Measurements from ENCODE around the gene ZNF483.
"Not testable (repeated sequence)": the region's sequence is repeated elsewhere in the genome, so short reads cannot be mapped to it uniquely, and the experiment has no call there.

The ZNF483 gene

GRCh38 chr9:111548623-111549022, 23.6 kb downstream of the ZNF483 start:
- no peak for DNase-seq

DNA sequence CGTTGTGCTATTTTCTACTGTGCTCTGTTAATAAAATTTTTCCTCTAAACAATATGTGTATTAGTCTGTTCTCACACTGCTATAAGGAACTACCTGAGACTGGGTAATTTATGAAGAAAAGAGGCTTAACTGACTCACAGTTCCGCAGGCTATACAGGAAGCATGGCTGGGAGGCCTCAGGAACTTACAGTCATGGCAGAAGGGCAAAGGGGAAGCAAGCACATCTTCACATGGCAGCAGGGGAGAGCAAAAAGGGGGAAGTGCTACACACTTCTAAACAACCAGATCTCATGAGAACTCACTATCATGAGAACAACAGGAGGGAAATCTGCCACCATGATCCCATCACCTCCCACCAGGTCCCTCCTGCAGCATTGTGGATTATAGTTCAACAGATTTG, 30.4 kb downstream of the ZNF483 start:
- DNase-seq, result not testable (repeated sequence)

GRCh38 chr9:111559000-111559610, 34.1 kb downstream of the ZNF483 start:
- DNase-seq, result no peak

DNA sequence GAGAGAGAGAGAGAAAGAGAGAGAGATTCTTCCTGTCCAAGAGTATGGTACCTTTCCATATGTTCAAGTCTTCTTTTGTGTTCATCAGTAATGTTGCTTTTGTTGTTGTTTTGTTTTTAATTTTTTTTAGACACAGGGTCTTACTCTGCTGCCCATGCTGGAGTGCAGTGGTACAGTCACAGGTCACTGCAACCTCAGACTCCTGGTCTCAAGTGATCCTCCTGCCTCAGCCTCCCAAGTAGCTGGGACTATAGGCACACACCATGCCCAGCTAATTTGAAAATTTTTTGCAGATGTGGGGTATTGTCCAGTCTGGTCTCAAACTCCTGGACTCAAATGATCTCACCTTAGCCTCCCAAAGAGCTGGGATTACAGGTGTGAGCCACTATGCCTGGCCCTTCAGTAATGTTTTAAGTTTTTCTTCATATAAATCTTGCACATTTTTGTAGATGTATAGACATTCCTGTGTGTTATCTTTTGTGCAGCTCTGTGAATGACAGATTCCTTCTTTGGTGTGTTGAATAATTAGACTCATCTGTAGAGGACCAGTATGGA, 36.3 kb downstream of the ZNF483 start:
- DNase-seq, result no peak

- no peak for DNase-seq
Measured at GRCh38 chr9:111566234-111566633, 41.3 kb downstream of the ZNF483 start.

- DNase-seq, result not testable (repeated sequence)
Measured at GRCh38 chr9:111568127-111568526, 43.1 kb downstream of the ZNF483 start.

- no peak for DNase-seq
Measured at GRCh38 chr9:111572950-111573604, 48.1 kb downstream of the ZNF483 start.

DNA sequence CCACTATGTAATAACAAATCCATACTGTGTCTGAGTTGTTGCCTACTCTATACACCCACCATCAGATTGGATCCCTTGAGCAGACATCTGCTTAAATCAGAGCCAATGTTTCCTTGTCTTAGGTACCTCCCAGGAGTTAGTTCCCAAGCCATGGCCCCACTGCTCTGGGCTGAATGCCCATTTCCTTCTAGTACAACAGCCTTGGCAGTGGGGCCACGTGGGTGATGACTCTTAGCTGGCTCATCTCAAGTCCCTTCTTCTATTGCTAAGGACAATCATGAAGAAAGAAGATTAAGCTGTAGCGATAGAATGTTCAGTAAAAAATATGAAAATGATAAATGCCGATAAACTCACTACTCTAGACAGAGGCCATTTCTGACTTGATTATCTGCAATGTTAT, 57.9 kb downstream of the ZNF483 start:
- no peak for DNase-seq

- DNase-seq, result no peak
Measured at GRCh38 chr9:111586378-111586777, 61.4 kb downstream of the ZNF483 start.

DNA sequence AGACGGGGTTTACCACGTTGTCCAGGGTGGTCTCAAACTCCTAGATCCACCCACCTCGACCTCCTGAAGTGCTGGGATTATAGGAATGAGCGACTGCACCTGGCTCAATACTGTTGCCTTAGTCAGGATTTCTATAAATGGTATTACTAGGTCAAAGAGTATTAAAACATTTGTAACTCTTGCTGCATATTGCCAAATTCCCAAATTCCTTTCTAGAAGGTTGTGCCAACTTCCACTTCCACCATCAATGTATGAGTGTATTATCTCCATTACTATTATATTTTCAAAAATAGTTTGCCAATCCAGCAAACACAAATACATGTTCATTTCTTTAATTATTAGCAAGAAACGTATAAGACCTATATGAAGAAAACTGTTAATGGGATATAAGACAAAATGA, 63.9 kb downstream of the ZNF483 start:
- no peak for DNase-seq

GRCh38 chr9:111597852-111598732, 73.1 kb downstream of the ZNF483 start:
- DNase-seq, result no peak

GRCh38 chr9:111598733-111599091, 73.7 kb downstream of the ZNF483 start:
- no peak for DNase-seq

DNA sequence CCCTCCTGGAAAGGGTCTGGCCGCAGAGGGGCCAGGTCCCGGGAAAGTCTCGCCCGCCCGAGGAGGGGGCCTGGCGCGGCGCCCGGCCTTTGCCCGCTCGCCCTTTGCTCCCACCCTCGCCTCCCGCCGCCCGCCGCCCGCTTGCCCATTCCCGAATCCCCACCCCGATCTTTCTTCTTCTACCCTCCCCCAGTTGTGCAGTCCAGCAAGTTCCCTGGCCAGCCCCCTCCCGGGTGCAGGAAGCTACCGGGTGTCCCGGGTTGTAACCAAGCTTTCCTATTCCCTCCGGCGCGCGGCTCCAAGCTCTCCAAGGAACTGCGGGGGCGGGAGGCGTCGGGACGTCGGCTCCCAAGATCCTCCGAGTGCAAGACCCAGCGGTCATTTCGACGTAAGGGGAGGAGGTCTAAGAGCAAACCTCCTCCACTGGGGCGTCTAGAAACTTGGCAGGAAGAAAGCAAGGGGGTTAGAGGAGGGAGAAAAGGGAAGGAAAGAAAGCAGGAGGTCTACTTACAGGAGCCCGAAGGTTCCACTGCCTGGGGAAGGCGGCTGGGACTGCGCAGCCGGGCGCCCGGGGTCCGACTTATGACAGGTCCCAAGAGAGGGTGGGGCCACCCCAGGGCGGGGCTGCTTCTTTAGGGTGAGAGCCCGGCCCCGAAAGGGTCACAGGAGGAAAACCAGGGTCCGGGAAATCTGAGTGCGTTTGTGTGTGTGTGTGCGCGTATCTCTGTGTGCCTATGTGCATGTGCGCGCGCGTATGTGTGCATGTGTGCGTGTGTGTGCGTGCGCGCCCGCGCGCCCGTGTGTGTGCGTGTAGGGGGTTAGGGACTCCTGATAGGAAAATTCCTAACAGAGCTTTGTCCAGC, 74.3 kb downstream of the ZNF483 start, which contains the start of gene PTGR1:
Gene PTGR1, minus strand, starts transcription at position 556 of the 863 bp plus-strand sequence. CDS start 2,225 bp downstream, outside the sequence.
- no peak for DNase-seq

DNA sequence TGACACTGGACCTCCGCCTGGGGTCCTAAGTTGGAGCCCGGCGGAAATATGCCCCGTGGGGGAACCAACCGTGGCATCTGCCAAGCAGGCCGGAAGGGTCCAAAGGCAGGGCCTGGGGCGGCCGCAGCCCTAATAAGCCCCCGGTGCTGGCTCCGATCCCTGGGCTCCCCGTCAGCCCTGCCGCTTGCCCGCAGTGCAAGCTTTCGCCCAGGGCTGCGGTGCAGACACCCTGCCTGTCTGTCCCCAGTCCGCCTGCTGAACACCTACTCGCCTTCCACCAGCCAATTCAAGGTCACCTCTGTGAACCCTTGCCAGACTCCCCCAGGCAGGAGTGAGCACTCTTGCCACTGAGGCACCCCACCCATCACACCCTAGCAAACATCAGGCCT, 75.0 kb downstream of the ZNF483 start:
- DNase-seq, result no peak

- DNase-seq, result no peak
Measured at GRCh38 chr9:111601237-111602018, 76.4 kb downstream of the ZNF483 start.

GRCh38 chr9:111603041-111603440, 78.1 kb downstream of the ZNF483 start:
- DNase-seq, result no peak

- no peak for DNase-seq
Measured at GRCh38 chr9:111604054-111604615, 79.2 kb downstream of the ZNF483 start.

- DNase-seq, result no peak
Measured at GRCh38 chr9:111605041-111605559, 80.1 kb downstream of the ZNF483 start.

DNA sequence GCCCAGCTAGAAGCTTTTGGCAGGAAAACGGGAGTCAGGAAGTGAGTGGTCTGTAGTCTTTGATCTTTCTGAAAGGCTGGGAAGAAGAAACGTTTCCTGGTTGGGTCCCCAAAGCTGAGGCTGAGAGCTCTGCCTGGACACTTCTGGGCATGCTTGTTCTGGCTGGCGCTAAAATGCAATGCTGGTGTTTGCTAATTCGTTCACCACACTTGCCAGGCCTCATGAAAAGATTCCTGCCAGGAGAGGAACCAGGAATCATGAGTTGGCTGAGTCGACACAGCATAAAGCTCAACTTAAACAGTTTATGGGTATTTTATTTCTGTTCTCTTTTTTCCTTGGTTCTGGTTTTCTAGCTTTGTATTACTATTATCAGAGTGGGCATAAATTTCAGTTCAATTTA, 85.2 kb downstream of the ZNF483 start:
- DNase-seq, result no peak

DNA sequence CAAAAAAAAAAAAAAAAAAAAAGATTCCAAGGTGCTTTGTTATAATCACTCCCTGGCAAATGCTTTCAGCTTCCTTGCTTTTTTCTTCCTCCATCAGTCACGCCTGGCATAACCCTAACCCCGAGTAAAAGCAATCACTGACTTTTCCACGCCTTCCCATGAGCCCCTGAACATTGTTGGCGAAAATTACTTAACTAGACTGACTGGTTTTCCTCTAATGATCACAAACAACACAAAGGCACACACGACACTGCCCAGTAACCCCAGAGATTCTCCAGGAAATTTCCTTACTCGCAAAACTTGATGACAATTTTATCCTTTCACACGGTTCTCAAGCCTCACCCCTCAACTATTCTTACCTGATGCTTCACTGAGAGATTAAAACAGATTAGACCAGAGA, 85.9 kb downstream of the ZNF483 start:
- no peak for DNase-seq

DNA sequence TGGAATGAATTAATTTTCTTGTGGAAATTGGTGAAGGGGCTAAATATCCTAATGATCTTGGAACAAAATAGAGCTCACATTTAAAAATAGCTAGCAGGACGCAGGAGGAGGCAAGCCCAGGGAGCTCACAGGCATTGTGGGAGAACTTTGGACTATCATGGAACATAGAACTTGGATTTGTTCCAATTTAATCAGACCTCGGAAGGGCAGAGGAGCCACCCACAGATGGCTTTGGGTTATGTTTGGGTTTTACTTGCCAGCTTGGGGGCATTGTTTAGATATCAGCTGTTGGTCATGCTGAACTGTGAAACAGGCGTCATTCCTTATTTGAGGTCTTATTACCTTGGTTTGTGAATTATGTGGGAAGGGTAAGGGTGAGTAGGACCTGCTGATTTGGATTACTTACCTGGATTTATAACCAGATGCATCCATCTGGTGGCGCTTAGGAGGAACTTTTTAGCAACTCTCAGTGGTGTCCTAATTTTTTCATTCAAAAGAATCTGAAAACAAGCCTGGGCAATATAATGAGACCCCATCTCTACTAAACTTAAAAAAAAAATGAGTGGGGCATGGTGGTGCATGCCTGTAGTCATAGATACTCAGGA, 88.6 kb downstream of the ZNF483 start:
- no peak for DNase-seq

Measured in SHP77 treated with DMSO at 0.1 percent for 48 hours (cell line).